Measurements from ENCODE around the gene LPAR2. TPM values are rescaled to one million over a fixed set of nuclear protein-coding genes. Genes with fewer than 3 reads are reported as not detected.

Gene LPAR2
- total RNA-seq, 1 donor from 2014 or later = 44.2 TPM

Other genes starting within 250 kb of the LPAR2 start
- gene GATAD2A, start 222.5 kb downstream of the LPAR2 start, total RNA-seq = 123 and 129 TPM in 2 replicates
- gene TSSK6, start 112.7 kb downstream of the LPAR2 start, total RNA-seq = 3.0 and 3.3 TPM in 2 replicates
- gene NDUFA13, start 112.0 kb downstream of the LPAR2 start, total RNA-seq = 369 and 391 TPM in 2 replicates
- 9.5 and 11.1 TPM in 2 replicates for gene YJEFN3, start 99.3 kb downstream of the LPAR2 start, total RNA-seq
- 0.07 and 0.09 TPM in 2 replicates for gene CILP2, start 90.0 kb downstream of the LPAR2 start, total RNA-seq
- gene PBX4, start 9.5 kb downstream of the LPAR2 start, total RNA-seq = 25.7 and 26.0 TPM in 2 replicates
- 78.8 and 79.6 TPM in 2 replicates for gene GMIP, start 15.4 kb upstream of the LPAR2 start, total RNA-seq
- 89.3 and 93.7 TPM in 2 replicates for gene ATP13A1, start 35.5 kb upstream of the LPAR2 start, total RNA-seq
- gene ZNF101, start 40.6 kb upstream of the LPAR2 start, total RNA-seq = 80.6 and 86.2 TPM in 2 replicates
- gene ZNF14, start 104.9 kb upstream of the LPAR2 start, total RNA-seq = 5.1 and 6.0 TPM in 2 replicates
- gene ZNF506, start 193.5 kb upstream of the LPAR2 start, total RNA-seq = 15.3 and 16.7 TPM in 2 replicates
- gene ZNF253, start 237.7 kb upstream of the LPAR2 start, total RNA-seq = 12.3 and 12.4 TPM in 2 replicates